HuH-7 (cell line): ENCODE data around the gene SYT8.

Experiments used
- DNase-seq: peaks from one replicate; pipeline ENCODE4 v3.0.0; 2011; ENCODE audit warnings: low spot score

Gene SYT8

DNA sequence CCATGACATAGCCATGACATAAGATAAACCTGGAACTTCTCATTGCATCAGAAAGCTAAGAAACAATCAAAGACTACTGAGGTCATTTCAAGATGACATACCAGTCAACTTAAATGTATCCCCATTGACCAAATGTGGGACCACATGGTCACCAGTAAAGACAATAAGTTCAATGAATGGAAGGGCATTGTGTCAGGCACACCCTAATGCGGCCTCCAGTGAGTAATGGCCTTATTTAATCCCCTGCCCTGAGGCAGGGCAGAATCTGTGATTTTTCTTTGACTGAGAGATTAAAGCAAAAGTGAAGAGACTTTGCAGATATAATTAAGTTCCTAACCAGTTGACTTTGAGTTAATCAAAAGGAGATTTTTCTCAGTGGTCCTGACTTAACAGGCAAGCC, 17.3 kb upstream of the SYT8 start:
- DNase-seq, result no peak

DNA sequence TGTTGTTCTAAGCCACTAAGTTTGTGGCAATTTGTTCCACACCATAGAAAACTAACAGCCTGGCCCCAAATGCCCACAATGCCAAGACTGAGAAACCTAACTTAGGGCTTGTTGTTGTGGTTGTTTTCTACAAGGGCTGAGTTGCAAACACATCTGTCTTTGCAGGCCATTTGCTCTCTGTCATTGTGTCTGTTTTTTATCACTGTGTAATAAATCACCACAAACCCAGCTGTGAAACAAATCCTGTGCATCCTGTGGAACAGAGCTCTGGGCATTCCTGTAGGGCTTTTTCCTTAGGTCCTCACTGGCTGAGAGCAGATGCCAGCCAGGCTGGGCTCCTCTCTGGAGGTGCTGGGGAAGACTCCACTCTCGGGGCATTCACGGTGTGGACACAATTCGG, 15.7 kb upstream of the SYT8 start:
- DNase-seq, result no peak

DNA sequence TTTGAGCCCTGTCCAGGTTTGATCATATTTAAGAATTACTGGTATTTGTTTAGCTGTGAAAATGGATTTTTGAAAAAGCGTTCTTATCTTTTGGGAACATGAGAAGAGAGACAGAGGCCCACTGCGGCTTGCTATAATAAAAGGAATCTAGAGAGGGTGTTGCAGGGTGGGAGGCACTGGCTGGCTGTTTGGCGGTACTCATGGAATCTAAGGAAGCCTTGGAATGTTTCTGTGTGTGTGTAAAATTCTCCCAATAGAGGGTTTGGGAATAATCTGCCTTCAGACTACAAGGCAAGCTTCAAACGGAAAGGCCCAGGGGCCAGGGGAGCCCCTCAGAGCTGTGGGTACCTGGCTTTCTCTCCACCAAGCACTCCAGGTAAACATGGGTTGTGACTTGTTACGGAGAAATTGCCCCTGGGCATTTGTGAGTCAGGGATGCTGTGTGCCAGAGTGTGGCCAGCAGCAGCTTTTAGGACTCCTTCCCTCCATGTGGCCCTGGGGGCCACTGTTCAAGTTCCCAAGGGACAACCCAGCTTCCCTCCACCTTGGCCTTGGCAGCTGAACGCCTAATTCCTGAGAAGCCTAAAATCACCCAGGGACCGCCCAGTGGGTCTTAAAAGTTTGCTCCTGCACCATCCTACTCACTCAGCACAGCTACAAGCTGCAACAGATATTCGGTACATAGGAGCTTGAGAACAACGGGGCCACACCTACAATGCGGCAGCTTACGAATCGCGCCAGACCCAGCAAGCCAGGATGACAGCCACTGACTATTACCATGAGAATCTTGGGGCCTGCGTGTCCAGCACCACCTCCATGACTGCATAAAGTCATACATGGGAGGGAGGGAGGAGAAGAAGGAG, 14.1 kb upstream of the SYT8 start:
- no peak for DNase-seq

DNA sequence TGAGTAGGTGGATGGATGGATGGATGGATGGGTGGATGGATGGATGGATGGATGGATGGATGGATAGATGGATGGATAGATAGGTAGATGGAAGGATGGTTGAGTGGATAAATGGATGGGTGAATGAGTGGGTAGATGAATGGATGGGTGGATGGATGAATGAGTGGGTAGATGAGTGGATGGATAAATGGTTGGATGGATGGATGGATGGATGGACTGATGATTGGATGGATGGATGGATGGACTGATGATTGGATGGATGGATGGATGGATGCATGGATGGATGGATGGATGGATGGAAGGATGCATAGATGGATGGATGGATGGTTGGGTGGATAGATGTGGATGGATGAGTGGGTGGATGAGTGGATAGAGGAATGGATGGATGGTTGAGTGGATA, 13.2 kb upstream of the SYT8 start:
- no peak for DNase-seq

DNA sequence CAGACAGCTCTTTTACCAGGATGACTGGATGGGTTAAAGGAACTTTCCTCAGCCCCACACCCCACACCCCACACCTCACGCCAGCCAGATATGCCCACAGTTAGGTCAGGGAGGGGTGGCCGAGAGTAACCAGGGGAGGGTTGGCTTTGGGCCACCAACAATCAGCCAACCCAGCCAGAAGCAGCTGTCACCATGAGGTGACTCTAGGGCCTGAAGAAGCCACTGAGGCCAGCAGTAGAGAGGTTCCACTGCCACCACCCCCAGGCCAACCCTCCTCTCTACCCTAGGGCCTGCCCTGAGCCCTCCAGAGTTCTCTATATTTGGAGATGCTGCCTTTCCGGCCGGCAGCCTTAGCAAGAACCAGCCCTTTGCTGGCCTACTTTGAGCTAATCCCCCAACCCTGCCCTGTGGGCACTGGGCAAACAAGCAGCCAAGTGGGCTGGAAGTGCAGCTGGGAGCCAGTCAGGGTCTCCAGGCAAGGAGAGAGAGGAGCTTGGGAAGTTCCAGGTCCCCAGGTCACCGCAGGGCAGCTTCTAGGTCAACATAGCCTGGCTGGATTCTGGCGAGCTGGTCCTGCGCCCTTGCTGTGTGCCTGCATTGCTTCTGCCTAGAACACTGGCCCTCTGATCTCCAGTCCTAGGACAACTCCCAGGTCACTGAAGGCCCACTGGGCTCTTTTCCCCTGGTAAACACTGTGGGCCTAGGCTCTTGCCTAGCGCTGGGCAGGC, 12.0 kb upstream of the SYT8 start:
- DNase-seq, result no peak

DNA sequence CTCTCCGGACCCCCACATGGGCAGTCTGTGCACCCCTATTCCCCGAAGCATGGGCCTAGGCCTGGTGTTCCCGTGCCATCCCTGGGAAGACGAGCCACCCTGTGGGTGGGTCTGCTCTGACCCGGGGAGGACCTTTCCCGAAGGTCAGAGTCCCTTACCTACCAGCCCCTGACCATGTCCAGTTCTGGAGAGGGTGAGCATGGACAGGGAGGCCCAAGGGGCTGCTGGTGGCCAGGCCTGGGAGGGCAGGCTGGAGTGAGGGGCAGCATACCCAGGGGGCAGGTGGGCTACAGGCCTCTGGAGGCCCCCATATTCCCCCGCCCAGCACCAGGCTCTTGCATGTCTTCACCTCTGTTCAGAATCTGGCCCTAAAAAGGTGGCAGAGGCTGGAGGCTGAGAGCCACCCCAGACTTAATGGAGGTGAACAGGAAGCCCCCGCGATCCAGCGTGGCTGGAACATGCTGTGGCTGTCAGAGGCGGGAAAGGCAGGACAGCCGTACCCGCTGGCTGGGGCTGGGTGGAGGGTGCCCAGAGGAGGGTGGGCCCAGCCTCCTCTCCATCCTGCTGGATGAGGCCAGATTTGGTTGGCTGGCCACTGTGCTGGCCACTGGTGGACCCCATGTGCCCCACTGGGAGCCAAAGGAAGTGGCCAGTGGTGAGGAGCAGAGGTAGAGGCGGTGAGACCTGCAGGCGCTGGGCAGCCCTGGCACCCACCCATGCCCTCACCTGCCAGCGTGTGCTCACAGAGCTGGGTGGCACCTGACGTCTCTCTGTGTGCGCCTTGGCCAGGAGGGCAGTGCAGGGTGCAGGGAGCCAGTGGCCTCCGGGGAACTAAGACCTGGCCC, 11.2 kb upstream of the SYT8 start:
- DNase-seq, result no peak

DNA sequence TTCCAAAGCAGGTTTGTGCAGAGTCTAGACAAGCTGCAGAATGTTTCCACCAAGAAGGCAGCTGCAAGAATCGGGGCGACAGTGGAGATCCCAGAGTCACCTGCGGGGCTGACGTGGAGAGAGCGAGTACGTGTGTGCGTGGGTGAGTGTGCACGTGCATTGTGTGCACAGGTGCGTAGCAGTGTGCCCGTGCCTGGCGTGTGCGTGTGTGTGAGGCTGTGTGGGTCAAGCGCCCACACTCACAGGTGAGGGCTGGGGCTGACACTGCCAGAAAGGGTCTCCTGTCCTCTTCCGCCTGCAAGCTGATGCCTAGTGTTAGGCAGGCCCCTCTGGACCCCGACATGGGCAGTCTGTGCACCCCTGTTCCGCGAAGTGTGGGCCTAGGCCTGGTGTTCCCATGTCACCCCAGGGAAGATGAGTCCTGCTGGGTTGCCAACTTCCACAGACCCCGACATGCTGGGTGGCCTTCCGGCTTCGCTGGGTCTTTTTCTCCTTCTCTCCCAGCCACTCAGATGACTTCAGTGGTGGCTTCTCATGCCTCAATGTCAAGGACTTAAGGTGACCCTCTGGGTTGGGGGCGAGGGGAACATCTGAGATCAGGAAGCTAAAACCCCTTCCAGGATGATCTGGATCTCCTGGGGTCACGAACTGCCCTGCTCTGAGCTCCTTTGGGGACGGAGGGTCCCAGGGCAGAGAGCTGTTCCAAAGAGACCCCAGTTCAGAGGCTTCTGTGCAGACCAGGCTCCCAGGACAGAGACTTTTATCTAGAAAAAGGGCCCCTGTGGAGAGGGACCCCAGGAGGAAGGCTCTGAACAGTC, 10.4 kb upstream of the SYT8 start:
- DNase-seq, result no peak

DNA sequence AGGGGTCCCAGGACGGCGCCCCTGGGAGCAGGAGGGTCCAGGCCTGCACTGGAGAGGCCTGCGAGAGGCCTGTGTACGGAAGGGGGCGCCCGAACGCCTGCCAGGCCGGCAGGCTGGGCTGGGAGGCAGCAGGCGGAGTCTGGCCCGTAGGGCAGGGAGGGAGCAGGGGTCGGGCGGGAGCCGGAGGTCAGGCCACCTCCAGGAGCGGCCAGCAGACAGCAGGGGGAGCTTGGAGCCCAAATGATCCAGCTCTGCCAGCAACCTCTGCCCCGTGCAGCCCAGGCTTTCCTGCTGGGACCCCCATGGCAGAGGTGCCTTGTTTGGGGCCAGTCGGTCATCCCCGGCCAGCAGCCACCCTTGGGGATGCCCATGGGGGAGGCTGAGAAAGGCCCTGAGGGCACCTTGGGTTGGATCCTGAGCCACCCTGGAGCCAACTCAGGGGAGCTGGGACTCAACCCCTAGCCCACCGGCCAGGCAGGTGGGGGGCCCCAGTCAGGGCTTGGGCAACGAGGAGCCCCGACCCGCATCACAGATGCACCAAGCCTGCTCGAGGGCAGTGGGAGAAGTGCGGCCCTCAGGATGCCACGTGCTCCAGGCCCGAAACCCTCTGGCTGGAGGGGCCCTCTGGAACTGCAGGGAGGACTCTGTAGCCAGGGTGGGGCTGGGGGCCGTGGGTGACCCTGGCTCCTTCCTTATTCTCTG, 9.6 kb upstream of the SYT8 start:
- peak; percentile 99 for DNase-seq

DNA sequence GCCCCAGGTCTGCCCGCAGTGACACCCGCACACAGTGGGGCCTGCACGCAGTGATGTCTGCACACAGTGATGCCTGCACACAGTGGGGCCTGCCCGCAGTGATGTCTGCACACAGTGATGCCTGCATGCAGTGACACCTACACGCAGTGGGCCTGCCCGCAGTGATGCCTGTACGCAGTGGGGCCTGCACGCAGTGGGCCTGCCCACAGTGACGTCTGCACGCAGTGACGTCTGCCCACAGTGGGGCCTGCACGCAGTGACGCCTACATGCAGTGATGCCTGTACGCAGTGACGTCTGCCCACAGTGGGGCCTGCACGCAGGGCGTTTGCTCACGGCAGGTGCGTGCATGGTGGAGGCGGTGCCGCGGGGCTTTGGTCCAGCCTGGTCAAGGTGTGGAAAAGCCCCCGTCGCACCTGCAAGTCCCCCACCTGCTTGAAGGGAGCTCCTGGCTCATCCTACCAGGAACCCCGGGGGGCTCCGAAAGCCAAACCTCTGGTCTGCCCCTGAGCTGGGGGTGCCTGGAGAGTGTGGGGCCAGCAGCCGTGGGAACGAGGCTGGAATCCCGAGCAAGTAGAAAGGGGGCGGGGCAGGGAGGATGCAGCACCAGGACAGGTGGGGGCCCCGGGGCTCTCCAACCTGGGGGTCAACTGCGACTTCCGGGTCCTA, 8.9 kb upstream of the SYT8 start:
- no peak for DNase-seq

DNA sequence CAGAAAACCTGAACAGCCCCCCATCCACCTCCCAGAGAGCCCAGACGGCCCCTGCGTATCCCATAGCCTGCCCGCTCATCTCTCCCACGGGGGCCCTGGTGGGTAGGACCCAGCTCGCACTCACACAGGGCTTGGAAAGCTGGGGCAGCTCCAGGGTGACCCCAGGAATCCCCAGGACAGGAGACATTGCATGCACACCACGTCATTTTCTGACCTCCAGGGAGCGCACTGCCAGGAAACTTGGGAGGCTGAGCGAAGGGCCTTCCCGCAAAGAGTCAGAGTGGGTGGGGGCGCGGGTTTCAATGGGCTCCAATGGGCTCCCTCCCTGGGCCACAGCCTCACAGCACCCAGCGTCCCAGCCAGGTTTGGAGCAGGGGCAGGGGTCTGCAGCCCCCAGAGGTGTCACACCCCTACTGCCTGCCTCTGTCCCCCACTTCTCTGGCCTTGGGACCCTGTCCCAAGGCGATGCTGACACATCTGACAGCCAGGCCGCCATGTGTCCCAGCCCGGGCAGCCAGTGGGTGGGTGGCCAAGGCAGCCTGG, 8.2 kb upstream of the SYT8 start:
- DNase-seq, result no peak

DNA sequence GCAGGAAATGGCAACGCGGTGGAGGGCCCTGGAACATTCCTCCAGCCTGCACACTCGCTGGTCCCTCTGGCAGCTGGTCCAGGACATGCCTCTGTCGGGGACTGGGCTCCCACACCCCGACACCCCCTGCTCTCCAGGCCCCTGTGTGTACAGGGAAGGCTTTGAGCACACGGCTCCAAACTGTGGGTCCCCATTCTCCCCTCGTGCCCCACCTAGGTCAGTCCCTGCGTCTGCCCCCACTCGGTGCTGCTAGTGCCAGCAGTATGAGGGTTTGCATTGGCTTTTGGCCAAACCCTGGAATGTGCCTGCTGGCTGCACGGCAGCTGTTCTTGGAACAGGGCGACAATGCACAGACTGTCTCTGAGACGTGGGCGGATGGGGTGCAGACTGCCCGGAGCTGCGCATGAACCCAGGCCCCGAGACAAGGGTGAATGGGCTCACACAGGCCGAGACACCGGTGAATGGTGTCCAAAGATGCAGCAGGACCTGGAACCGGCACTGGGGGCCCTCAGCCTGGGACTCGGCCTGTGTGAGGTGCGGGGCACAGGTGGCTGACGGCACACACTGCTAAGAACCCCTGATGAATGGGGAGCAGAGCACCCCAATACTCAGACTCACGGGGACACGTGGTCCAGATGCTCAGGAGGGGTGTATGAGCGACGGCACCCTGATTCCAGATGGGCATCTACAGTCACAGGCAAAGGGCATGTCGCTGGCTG, 7.5 kb upstream of the SYT8 start:
- no peak for DNase-seq

DNA sequence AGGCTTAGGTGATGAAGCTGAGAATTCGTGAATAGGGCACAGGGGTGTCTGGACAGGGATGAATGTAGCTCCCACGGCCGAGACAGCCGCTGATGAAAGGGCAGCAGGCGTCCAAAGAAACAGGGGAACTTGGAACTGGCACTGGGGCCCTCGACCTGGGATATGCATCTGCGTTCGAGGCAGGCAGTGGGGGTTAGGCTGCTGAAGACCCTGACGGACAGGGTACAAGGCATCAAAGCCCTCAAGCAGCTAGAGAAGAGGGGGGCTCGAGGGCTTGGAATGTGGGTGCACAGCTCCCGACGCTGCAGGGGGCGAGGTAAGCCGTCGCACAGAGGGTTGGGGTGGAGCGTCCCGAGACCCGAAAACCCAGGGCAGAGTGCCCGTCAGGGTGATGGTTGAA, 6.9 kb upstream of the SYT8 start:
- DNase-seq, result no peak

DNA sequence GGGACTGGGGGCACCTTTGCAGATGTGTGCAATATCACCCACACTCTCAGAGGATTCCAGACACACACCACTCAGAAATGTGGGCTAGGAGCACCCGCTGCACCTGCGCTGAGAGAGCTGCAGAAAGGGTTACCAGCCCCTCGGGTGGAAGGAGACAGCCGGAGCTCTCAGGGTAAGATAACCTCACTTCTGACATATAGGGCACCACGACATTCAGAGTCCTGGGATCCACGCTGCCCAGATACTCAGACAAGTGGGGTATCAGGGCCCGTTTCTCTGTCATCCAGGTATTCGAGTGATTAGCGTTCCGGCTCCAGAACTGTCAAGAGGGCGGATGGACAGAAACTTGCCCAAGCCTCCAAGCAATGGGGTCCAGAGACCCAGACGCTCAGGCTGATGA, 6.2 kb upstream of the SYT8 start:
- DNase-seq, result no peak

DNA sequence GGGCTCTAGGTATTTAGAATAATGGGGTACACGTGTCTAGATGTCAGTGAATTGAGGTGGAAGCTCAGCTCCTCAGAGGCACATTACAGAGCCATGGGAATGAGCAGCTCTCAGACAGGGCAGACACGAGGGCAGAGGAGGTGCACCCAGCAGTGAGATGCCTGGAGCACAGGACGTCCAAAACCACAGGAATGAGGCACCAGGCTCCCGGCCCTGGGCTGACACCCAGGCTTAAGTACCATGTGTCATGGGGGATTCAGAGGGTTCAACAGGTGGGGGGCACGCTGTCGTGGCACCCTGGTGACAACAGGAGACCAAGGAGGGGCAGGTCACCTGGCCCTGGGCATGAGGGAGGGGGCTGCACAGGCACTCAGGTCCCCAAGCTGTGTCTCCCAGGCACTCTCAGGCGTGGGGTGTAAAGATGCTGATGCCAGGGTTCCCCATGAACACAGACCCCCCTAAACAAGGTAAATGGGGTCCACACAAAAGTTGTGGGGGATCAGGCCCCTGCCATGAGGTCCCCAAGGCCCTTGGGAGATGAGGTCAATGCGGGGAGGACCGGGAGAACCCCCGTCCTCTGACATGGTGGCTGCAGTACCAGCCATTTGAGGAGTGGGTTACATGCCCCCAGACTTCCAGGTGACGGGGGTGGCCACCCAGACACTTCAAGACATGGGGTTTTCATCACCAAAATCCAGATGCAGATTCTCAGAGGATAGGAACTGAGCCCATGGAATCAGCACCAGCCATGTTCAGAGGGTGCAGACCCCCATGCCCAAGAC, 5.6 kb upstream of the SYT8 start:
- no peak for DNase-seq

DNA sequence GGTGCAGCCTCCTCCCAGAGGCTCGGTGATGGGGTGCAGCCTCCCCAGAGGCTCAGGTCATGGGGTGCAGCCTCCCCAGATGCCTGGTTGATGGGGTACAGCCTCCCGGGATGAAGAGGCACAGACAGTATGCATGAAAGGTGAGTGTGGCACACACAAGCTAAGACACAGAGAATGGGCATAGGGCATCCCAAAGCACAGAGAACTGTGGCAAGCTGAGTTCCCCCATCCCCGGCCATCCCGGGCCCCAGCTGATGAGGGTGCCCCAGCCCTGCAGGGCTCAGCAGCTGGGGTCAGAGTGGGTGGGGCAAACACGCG, 4.8 kb upstream of the SYT8 start:
- no peak for DNase-seq

DNA sequence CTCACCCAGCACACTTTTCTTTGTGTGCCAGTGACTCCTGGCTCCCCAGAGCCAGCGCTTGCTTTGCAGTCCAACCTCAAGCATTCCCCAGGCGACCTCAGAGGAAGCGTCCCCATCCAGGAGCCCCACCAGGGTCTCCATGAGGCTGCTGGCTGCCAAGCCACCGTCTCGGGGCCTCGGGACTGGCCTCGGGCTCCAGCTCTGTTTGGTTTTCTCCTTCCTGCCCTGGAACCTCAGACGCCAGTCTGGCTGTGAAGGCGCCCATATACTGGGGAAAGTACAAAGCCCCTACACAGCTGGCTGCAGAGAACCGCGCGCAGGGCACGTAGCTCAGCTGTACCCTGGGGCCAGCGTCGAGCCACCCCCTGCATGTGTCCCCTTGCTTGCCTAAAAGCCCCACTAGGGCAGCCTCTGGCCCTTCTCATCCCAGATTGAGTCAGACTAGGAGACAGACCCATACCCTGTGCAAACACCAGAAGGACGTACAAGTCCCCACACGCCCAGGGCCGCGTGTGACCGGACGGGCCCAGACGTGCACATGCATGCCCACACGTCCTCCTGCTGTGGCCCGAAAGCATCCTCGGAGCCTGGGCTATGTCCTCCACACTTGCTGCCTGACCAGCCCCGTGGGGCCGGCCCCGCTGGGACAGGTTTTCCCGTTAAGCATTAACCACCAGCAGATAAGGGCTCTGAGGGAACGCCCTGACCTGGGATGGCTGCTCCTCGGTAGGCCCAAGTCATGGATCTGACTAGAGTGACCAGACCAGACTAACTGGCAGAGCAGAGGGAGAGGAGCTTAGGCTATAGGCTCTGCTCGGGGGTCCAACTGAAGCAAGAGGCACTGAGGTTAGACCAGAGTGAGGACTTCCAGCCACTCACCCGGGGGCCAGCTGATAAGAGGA, 4.2 kb upstream of the SYT8 start:
- DNase-seq, result peak; percentile 98

DNA sequence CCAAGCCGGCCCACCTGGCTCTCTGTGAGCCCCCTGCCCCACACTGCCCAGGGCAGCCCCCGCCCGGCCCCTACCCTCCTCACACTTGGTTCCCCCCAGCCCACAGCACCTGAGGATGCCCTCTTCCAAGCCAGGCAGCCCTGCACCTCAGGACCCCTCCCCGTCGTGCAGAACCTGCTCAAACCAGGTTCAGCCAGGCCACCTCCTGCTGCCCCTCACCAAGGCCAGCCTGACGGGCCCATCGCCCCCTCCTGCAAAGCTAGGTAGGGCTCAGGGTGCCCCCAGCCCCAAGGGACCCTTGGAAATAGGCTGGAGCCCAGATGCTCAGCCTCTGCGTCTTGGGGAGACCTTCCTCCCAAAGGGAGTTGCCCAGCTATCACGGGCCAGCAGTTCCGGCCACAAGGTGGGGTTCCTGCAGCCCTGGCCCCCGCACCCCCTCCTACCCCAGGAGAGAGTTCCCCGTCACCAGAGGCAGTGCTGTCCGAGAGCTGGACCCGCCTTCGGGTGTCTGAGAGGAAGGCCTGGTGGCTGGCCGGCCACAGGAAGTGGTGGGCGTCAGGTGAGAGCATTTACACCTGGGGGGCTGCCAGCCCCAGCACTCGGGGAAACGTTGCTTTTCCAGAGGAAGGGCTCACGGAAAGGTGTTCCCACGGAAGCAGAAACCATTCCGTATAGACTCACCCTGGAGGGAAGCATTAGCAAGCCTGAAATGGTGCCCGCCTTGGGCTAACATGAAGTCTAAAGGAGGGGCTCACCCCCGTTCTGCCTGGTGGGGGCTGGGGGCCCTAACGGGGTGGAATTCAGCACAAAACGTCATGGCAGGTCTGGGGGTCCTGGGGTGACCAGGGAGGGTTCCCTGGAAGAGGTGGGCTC, 3.2 kb upstream of the SYT8 start:
- DNase-seq, result no peak
